MV-4-11 (cell line): ENCODE data around the gene SLC16A13.
"Not testable (repeated sequence)": the region's sequence is repeated elsewhere in the genome, so short reads cannot be mapped to it uniquely, and the experiment has no call there.

Experiments
- DNase-seq: peaks from one replicate; lab custom pipeline; 2025; lab: John Stamatoyannopoulos, UW

SLC16A13 gene

DNA sequence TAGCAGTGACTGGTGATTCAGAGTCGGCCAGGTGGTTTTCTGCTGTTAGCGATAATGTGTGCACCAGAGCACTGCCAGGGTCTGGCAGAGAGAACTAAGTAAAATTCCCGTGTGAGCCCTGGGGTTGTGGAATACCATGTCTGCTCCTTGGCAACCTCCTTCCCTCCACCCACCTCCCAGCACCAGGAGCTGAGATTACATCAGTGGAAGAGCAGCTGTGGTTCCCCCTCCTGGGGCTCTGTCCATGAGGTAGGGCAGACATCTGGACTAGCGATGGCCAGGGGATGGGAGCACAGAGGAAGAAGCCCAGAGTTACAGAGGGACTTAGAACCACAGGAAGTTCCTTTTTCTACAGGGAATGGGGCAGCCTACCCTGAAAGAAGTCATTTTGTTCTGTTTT lies 28.4 kb downstream of the SLC16A13 start:
- DNase-seq, result peak; percentile 13

DNA sequence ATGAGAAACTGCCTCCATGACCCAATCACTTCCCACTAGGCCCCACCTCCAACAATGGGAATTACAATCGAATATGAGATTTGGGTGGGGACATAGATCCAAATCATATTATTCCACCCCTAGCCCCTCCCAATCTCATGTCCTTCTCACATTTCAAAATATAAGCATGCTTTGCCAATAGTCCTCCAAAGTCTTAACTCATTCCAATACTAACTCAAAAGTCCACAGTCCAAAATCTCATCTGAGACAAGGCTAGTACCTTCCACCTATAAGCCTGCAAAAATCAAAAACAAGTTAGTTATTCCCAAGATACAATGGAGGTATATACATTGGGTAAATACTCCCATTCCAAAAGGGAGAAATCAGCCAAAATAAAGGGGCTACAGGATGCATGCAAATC lies 31.4 kb downstream of the SLC16A13 start:
- no peak for DNase-seq

DNA sequence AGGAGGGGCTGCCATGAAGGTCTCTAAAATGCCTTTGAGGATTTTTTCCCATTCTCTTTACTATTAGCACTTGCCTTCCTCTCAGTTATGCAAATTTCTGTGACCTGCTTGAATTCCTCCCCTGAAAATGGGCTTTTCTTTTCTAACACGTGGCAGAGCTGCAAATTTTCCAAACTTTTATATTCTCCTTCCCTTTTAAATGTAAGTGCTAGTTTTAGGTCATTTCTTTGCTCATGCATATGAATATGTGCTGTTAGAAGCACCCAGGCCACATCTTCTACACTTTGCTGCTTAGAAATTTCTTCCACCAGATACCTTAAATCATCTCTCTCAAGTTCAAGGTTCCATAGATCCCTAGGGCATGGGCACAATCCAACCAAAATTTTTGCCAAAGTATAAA lies 32.5 kb downstream of the SLC16A13 start:
- DNase-seq, result no peak

DNA sequence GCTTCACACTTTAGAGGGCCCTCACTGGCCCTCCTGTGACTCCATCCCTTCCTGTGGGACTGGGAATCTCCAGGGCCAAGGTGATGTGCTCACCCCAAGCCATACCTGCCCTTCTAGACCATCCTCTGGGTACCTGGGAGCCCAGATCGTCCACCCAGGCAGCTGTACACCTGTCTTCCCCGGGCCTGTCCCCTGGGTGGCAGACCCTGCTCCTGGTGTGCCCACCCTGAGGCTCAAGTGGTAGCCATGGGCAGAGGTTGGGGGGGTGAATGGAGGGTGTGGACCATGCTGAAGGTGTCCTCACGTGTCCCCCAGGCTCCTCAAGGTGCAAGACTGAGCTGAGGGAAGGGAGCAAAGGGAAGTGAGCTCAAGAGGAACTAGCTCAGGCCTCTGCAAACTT lies 34.9 kb downstream of the SLC16A13 start:
- DNase-seq, result no peak

DNA sequence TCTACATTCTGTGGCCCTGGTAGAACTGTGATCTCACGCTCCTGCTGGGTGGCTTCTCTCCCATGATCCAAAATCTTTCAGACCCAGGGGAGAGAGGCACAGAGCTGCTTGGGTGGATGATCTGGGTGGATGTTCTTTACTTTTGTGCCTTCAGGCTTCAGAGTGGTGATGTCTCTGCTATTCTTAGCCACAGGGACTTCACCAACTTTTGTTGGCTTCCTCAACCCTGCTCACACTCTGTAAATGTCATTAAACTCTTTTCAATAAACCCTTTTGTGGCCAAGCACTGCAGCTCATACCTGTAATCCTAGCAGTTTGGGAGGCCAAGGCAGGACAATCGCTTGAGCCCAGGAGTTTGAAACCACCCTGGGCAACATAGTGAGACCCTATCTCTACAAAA lies 36.6 kb downstream of the SLC16A13 start:
- no peak for DNase-seq

DNA sequence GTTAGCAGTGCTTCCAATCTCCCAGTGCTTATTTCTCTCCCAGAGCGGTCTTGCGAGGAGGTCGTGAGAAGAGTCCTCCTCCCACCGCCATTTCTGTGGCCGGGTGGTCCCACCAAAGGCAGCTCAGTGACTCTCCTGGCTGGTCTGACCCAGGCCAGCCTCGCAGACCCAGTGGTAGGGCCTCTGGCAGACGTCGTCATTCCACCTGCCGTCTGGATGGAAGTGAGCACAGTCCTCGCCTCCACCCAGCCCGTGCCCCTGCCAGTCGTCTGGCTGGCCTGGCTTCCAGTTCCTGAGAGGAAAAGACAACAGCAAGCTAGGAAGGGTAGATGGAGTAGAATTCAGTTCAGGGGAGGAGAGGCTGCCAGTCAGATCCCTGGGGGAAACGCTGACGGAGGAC lies 39.1 kb downstream of the SLC16A13 start:
- DNase-seq, result no peak

DNA sequence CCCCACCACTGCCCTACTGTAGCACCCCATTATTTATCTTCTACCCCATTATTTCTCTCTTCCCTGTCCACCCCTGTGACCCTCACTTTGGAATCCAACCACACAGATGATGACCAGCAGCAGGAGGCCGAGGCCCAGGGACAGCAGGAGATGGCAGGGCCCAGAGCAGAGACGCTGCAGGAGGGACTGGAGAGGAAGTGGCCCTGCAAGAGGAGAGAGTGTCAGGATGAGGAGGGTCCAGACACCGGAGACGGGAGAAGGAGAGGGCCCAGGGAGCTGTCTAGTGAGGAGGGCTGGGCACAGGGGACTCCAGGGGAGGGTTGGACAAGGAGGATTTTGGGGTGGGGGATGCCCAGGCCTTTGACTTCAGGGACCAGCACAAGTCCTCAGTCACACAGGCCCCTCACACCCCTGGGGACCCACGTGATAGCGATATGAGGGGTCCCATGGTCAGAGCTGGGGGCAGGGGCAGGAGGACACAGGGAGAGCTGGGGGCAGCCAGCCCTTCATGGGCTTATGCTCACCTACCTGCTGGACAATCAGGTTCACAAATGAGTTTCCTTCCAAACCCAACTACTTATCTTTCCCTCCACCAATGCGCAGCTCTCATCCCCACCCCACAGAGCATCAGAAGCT lies 42.2 kb downstream of the SLC16A13 start:
- no peak for DNase-seq

DNA sequence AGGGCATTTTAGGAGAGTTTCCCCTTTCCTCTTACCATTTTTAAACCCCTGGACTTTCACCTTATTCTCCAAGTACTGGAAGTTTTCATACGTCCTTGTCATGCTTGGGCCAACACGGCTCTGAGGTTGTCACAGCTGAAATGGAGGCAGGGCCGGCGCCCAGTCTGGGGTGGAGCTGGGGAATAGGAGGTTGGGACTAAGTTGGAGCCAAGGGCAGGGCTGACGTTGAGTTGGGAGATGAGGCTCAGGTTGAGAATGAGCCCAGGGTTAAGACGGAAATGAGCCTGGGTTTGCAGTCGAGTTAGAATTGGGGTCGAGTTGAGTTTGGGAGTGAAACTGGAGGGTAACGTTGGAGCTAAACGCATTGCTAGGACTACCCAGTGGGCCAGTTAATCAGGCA lies 42.9 kb downstream of the SLC16A13 start:
- DNase-seq, result no peak

DNA sequence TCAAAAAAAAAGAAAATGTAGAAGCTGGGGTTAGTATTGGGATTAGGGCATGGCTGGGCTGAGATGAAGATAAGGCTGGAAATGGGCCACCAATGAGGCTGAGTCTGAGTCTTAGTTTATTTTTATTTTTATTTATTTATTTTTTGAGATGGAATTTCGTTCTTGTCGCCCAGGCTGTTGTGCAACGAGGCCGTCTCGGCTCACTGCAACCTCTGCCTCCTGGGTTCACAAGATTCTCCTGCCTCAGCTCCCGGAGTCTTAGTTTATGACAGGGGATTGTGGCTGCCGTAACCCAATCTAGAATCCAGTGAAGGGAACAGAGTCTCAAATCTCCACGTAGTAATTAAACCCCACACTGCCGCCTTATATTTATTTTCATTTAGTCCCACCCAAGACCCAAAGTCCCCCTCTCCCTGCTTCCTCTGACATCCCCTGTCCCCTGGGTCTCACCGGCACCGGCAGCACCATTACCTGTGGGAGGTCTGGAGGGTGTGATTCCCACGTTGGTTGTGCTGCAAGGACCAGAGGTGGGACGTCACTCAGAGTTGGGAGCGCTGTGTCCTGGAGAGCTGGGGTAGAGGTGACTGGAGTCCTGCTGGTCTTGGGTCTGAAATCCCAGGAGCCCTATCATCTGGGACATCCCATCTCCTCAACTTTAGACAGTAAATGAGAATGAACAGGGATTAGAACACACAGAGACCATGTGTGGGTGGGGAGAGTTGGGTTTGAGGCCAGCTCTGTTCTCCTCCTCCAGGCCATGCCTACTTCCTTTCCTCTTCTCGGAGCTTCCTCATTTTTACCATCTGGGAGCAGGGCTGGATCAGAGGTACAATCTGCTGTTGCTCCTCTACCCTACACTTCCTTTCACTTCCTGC lies 44.0 kb downstream of the SLC16A13 start, which contains the start of gene CLEC10A:
Gene CLEC10A, minus strand, starts transcription at position 671 of the 875 bp plus-strand sequence. CDS start 1,439 bp downstream, outside the sequence.
- peak; percentile 91 for DNase-seq

DNA sequence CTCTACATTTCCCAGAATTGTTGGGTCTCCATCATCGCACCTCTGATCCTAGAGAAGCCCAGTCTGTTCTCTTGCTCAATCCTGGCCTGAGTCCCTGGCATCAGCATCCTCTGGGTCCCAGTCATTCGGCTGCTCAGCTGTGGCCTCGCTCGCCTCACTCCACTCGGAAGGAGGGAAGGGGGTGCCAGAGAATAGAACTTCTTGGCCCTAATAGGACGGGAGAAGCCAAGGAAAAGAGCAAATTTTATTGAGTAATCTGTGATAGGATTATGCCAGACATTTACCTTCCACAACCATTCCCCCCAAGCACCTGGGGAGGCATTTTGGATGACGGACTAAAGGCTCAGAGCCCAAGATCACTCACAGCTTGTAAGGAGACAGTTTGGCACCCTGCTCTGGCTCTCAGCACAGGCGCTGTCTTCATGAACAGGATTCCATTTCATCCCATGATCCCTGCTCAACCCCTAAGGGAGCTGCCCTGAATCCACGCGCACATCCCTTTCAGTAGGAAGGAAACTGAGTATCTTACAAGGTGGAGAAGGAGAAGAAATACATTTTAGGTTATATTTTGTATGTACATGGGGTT lies 44.7 kb downstream of the SLC16A13 start:
- DNase-seq, result no peak

DNA sequence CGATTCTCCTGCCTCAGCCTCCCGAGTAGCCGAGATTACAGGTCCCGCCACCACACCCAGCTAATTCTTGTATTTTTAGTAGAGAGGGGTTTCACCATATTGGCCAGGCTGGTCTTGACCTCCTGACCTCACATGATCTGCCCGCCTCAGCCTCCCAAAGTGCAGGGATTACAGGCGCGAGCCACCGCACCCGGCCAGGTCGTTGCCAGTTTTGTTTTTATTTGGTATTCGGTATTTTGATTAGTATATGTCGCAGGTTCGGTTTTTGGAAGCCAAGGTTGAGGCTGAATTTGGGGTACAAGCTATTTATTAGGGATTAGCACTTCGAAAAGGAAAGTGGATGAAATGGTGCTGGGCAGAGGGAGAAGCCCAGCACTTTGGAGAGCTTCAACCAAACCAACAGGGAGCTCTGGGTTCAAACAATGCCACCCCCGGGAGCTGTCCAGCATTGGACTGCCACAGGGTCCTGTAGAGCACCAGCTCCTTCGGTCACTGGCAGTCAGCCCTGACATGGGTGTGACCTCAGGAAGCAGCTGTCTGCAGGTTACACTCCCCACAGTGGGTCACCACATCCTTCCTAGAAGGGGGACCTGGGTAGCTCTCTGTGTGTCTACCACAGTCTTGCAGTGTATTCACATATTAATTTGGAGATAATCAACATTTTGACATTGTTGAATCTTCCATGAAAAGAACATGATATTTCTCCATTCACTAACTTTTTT lies 45.7 kb downstream of the SLC16A13 start:
- peak; percentile 76 for DNase-seq

DNA sequence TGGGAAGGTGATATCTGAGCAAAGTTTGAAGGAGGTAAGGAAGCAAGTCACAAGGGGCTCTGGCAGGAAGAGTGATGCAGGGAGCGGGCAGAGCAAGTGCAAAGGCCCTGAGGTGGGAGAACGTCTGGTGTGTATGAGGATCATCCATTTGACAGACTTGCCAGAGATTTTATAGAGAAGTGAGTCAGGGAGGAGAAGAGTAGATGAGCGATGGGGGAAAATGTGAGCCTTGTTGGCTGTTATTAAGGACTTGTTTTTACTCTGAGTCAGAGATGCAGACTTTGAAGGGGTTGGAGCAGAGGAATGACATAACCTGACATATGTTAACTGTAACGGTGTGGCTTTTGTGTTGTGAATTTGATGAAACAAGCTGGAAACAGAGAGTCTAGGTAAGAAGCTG lies 47.8 kb downstream of the SLC16A13 start:
- DNase-seq, result peak; percentile 18

DNA sequence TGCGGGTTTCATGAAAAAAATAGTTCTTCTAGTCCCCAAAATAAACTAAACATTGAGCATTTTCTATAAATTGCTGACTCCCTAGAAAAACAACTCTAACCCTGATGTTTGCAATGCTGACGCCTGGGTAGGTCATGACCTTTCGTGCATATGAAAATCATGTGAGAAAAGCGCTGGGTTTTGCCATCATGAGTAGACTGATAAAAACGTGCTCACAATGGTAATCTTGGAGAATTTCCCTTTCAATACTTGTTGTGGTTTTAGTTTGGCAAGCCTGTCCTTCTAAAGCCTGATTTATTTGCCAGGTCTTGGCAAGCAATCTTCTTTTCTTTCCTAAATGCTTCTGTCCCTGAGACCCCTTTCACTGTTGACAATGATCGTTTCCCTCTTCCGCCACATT lies 48.3 kb downstream of the SLC16A13 start:
- peak; percentile 77 for DNase-seq

DNA sequence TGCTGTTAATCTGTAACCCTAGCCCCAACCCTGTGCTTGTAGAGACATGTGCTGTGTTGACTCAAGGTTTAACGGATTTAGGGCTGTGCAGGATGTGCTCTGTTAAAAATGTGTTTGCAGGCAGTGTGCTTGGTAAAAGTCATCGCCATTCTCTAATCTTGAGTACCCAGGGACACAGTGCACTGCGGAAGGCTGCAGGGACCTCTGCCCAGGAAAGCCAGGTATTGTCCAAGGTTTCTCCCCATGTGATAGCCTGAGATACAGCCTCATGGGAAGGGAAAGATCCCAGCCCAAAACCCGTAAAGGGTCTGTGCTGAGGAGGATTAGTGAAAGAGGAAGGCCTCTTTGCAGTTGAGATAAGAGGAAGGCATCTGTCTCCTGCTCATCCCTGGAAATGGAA lies 52.6 kb downstream of the SLC16A13 start:
- peak; percentile 35 for DNase-seq

DNA sequence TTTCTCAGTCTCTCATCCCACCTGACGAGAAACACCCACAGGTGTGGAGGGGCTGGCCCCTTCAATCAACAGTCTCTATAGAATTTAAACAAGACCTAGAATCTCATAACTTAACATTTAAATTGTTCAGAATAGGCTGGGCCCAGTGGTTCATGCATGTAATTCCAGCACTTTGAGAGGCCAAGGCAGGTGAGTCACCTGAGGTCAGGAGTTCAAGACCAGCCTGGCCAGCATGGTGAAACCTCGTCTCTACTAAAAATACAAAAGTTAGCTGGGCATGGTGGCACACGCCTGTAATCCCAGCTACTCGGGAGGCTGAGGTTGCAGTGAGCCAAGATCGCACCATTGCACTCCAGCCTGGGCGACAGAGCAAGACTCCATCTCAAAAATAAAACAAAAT lies 53.8 kb downstream of the SLC16A13 start:
- not testable (repeated sequence) for DNase-seq
